T follicular helper cell (primary cell): ENCODE measurements around the gene ELK3.

ENCODE experiments used
- DNase-seq: peaks from one replicate; pipeline ENCODE4 v3.0.0-alpha.2; 2020; ENCODE audit warnings: low read depth

ELK3 gene

GRCh38 chr12:96187956-96188355 lies 6.2 kb upstream of the ELK3 start:
- no peak for DNase-seq

GRCh38 chr12:96189781-96190180 lies 4.4 kb upstream of the ELK3 start:
- DNase-seq: no peak

- DNase-seq: no peak
Measured at GRCh38 chr12:96190413-96191108, 3.6 kb upstream of the ELK3 start.

- no peak for DNase-seq
Measured at GRCh38 chr12:96192926-96193573, 1.1 kb upstream of the ELK3 start.

- DNase-seq: no peak
Measured at GRCh38 chr12:96194576-96194889, 358 bp downstream of the ELK3 start.

GRCh38 chr12:96194971-96195844 lies 1.0 kb downstream of the ELK3 start:
- DNase-seq: peak; percentile 67

- DNase-seq: peak; percentile 22
Measured at GRCh38 chr12:96195845-96196451, 1.8 kb downstream of the ELK3 start.

GRCh38 chr12:96196781-96197180 lies 2.6 kb downstream of the ELK3 start:
- DNase-seq: no peak

- no peak for DNase-seq
Measured at GRCh38 chr12:96197503-96198272, 3.5 kb downstream of the ELK3 start.

GRCh38 chr12:96198965-96199364 lies 4.8 kb downstream of the ELK3 start:
- no peak for DNase-seq

- DNase-seq: no peak
Measured at GRCh38 chr12:96199464-96199863, 5.3 kb downstream of the ELK3 start.

GRCh38 chr12:96201272-96202227 lies 7.4 kb downstream of the ELK3 start:
- DNase-seq: no peak

GRCh38 chr12:96204381-96204780 lies 10.2 kb downstream of the ELK3 start:
- DNase-seq: no peak

- no peak for DNase-seq
Measured at GRCh38 chr12:96205908-96206307, 11.7 kb downstream of the ELK3 start.

- DNase-seq: no peak
Measured at GRCh38 chr12:96206936-96207662, 12.9 kb downstream of the ELK3 start.

GRCh38 chr12:96208346-96208745 lies 14.2 kb downstream of the ELK3 start:
- no peak for DNase-seq

- no peak for DNase-seq
Measured at GRCh38 chr12:96208801-96209549, 14.8 kb downstream of the ELK3 start.

- peak; percentile 26 for DNase-seq
Measured at GRCh38 chr12:96210376-96211055, 16.3 kb downstream of the ELK3 start.

- DNase-seq: no peak
Measured at GRCh38 chr12:96211988-96212387, 17.8 kb downstream of the ELK3 start.
